Stimulated activated CD4-positive, alpha-beta T cell treated with anti-CD3 and anti-CD28 coated beads, Interleukin-2, amount 100 ng/mL, for 4 hours (primary cell): ENCODE data around the gene TMEM256.

Experiments used
- DNase-seq: peaks from one replicate; pipeline ENCODE4 v3.0.0-alpha.2; 2020; ENCODE audit warnings: low read depth

The TMEM256 gene

DNA sequence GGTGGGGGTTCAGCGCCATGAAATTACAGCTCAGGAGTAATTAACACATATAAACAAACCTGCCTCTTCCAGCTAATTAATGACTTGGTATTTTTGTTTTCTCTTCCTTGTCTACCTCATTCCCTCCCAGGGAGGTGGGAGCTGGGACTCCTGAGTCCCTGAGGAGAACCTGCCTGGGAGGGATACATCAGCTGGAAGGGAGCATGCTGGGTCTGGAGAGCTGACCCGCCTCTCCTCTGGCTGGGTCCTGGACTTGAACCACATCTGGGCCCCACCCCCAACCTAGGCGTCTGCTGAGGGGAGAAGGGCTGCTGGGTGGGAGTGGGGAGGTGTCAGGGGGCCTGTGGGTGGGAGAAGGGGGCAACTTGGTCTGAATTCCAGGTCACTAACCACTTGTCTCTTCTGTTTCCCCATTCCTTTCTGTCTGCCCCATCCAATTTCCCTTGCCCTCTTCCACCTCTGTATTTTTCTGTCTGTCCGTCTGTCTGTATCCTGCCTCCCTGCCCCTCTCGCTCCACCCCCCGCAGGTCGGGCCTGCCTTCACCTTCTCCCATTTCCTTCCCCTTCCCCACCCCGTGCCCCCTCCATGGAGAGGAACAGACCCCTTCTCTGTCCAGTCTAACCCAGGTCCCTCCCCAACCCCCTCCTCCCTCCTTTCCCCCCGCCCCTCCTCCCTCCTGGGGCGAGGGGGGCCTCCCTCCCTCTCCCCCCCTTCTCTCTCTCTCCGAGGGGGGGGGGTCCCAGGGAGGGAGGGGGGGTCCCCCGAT is 3.8 kb upstream of the TMEM256 start, which contains the start of gene NLGN2:
Gene NLGN2 (plus strand): TSS at position 361 of the 767 bp plus-strand sequence. CDS start 411 bp downstream, outside the sequence.
- DNase-seq = no peak

DNA sequence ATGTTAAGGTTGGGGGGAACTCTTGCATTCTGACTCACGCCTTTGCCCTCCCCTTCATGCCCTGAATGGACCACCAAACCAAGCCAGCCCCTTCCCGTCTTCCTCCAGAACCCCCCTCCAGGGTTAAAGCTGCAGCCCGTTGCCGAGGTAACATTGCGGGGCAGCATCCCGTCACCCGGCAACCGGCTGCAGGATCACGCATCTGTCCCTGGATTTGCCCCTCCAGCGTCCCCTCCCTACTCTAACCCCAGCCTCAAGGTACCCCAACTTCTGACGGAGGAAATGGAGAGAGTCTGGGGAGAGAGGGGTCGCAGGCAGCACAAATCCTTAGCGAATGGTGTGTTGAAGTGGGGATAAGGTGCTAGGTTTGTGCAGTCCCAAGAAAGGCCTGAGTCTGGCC is 3.2 kb upstream of the TMEM256 start:
- no peak for DNase-seq

DNA sequence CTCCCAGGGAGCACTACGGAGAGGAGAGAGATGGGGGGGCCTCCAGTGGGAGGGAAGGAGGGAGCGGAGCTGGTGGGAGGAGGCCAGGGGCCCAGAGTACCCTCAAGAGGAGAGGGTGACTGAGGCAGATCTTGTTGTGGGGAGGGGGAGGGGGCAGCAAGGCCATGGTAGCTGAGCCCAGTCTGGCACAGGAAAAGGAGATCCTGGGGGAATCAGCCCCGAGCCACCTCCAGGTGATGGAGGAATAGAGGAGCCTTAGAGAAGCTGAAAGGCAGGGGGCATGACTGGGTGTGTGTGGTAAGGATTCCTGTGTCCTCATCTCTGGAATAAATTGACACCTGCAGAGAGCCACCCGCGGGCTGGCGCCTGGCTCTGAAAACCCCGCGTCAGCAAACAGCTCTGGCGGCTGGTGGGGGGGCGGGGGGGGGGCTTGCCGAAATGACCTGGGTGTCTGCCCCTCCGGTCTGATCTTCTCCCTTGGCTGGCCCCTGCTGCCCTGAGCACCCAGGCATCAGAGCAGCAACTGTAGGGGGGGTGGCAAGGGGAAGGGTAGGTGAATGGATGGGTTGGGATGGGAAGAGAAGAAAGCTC is 2.4 kb upstream of the TMEM256 start:
- no peak for DNase-seq

DNA sequence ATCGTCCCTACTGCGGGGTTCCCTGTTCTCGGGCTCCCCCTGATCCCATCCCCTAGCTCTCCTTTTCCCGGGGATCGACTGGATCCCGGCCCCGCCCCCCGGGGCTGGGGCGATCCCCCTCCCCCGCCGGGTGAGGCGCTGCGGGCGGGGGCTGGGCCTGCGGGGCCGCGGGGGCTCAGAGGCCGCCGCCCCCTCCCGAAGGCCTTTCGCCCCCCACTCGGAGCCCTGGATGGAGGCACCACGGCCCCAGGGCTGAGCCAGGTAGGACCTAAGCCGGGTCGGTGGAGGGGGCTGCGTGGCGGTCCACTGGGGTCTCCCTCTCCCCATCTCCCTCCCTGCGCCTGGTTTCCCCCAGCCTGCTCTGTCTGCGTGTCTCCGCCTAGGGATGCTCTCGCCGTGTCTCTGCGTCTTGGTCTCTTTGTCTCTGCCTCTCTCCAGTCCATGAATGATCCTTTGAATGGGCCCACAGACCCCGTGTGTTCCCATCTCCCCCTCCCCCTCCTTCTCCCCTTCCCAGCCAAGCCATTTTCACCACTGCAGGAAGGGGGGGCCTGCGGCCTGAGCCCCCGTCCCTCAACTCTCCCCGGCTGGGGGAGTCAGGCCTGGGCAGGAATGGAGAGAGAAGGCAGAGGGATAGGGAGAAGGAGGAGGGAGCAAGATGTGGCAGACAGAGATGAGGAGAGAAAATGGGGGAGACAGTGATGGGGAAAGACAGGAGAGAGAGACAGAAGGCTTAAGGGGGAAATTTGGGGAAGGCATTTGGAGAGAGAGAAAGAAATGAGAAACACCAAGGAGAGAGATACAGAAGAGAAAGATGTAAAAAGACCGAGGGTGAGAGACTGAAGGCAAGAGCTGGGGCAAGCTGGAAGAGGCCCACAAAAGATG is 1.7 kb upstream of the TMEM256 start:
- DNase-seq = no peak

DNA sequence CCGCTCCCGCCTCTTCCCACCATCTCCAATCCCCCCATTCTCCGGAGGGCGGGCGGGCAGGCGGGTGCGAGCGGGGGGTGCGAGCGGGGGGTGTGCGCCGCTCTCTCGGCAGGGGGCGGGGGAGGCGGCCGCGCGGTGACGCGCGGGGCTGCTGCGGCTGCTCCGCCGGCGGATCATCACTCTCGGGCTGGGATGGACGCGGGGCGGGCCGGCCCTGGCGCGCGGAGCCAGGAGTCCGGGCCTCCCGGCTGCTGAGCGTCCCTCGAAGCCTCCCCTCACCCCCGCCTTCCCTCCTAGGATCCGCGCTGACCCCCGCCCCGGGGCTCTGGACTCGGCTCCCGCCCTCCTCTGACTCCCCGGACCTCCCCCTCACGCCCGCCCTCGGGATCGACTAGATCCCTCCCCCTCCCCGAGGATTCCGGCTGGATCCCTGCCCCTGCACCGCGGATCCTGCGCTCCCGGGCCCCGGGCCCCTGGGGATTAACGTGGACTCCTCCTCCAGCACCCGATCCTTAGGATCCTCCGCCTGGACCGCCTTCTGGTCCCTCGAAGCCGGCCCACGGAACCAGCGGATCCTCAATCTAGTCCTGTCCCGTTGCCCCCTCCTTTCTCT is 946 bp upstream of the TMEM256 start:
- peak; percentile 65 for DNase-seq

DNA sequence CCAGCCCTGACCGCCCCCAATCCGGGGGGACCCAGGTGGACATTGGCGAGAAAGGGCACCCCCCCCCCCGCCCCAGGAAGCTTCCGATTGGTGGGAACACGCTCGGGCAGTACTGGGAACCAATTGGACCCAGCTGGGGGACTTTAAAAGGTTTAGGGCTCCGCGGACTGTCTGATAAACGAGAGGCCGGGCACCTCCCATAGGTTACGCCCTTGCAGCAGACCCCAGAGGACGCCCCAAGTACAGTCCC is 245 bp downstream of the TMEM256 start:
- no peak for DNase-seq

DNA sequence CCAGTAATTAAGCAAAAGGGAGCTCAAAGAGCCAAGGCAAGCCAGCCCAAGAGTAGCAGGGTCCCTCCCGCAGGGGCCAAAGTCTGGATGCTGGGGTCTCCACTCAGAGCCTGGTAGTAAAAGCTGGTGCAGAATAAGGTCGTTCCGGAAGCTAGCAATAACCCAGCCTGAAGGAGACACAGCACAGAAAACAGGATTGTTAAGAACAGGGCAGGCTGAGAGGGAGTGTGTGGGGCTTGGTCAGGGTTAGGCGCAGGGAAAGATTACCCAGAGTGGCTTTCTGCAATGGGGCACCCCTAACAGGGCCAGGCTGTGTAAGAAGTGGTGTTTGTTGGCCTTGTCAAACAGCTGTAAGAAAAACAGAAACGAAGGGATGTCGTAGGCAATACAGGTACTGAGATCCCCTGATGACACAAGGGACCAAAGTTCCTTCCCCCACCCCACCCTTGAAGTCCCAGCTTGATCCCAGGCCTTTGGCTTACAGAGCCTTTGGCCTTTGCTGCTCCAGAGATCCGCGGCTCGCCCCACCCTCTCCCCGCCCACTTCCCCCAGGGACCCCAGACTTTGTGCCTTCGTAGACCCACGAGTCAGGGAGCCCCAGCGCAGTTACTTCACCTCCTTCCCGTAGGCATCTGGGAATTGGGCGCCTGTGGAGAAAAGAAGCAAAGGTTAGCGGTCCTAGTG is 712 bp downstream of the TMEM256 start:
- DNase-seq = no peak

DNA sequence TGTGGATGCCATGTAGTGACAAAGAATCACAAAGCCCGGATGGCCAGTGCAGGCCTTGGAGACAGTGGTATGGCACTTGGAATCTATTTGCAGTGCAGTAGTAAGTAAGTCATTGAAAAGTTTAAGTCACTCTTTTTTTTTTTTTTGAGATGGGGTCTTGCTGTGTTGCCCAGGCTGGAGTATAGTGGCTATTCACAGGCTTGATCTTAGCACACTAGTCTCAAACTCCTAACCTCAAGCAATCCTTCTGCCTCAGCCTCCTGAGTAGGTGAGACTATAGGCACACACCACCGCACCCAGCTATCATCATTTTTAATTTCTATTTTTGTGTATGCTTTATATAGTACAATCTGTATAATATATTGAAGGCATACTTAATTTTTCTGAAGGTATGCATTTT is 5.3 kb downstream of the TMEM256 start:
- no peak for DNase-seq

DNA sequence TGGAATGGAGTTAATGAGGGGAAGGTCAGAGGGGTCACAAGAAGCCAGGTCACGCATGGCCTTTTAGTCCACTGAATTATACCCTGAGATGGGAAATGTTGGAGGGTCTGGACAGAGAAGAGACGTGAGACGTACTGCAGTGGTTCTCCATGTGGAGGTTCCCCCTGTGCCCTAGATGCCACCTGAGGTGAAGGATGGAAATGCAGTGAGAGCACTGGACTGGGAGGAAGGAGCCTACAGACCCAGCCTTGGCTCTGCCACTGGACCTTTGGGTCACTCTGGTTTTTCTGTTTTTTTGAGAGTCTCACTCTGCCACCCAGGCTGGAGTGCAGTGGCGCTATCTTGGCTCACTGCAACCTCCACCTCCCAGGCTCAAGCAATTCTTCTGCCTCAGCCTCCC is 7.8 kb downstream of the TMEM256 start:
- no peak for DNase-seq

DNA sequence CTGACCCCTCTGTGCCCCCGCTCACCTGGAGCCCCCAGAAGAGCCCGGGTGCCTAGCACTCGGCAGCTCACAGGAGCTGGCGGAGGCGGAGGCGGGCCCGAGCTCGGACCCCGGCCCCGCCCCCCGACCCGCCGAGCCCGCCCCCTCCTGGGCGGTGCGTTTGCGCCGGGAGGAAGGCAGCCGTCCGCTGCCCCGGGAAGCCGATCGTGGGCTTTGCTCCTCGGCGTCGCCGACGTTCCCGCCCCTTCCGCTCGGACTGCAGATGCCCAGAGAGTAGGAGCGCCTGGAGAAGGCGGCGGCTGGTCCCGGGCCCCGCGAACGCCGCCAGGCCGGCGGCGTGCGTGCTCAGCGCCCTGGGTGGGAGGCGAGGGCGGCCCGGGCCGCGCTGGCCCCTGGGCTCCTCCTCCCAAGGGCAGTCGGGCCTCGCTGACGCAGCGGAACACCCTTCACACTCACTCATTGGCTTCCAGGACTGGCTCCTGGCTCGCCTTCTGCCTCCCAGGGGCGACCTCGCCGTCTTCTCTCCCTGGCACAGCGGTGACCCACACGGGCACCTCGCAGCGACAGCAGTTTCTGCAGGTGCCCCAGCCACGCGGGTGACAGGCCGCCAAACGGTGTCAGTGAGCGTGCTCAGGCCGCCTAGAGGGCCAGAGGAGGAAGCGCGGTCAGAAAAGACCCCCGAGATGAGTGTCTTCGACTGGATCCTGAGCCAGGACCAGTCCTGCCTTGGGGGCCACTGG is 9.3 kb downstream of the TMEM256 start, which contains the start of gene PLSCR3:
Gene PLSCR3 (minus strand): TSS at position 74 of the 740 bp plus-strand sequence. CDS start 415 bp downstream, outside the sequence.
- DNase-seq = peak; percentile 67

DNA sequence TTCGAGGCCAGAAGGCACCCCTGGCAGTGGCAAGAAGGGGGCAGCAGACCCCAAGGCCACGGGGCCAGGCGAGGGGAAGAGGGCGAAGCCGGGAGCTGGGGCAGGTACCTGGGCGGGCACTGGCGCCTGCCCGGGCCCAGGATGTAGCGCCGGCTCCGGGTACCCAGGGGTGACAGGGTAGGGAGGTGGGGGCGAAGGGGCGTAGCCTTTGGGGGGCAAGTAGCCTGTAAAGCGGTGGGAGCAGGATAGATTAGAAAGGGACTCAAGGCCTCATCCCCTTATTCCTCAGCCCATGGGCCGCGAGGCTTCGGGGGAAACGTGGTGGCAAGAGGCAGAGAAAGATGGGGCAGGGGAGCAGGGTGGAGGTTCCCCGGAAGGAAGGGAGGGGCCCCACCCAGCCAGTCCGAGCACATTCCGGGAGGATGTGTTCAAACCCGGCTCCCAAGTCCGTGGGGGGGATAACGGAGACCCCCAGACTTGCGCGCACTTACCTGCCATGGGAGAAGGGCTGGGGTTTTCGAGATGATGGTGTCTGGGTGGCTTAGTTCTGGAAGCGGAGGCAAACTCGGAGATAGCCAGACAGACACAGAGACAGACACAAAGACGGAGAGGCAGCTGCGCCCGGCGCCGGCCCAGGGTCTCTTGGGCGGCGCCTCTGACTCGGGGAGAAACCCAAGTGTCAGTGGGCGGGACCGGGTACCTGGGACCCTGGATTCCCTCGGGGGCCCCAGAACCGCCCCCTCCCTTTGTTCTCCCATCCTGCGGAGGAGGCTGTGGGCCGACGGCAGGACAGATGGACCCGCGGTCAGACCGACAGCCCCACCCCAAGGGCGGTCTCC is 10.1 kb downstream of the TMEM256 start:
- DNase-seq = peak; percentile 42

DNA sequence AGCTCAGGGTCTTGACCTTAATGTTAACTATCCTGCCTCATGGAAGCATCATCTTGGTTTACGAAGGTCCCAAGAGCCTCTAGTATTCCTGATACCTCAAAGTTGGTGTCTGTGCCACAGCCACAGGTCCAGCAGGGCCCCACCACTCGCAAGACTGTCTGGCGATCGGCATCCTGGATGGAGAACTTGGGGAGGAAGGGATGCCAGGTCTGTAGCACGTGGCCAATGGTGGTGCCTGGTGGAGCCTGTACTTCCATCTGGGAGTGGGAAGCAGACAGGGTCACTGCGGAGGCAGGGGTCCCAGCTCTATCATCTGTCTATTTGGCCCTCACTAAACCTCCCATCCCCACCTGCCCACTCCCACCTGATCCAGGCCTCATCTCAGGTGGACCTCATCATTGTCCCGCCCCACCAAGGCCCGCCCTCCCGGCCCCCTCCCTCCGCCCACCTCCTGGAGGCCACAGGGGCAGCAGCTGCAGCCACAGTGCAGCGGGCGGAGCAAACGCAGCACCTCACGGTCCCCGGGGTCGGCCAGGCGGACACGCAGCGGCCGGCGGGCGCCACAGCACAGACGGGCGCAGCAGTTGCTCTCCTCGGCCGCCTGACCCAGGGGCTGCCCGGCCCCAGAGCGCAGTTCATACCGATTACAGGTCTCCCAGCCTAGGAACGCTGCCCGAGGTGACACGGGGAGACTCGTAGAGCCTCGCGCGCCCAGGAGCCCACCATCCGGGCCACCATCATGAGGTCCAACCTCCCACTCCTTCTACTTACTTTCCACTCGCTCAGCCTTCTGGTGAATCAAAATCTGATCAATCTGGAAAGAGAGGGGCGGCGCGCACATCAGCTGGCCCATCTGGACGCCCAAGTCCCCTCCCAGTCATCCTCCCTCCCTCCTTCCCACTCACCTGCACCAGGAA is 10.9 kb downstream of the TMEM256 start:
- no peak for DNase-seq

DNA sequence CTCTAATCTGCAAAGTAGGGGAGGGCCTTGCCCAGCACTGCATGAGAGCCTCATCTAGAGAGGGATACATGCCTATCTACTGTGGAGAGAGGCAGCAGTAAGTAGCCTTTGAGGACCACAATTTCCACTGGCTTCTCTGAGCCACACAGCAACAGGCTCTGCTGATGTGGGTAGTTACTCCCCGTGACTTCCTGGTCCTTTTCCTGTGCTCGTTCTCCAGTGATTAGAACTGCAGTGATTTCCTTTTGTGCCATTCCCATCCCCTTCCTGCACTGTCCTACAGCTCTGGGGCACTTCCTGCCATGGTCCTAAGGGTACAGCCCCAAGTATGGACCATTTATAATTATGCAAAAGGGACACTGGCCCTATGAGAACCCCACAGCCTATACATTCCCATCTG is 12.6 kb downstream of the TMEM256 start:
- no peak for DNase-seq

DNA sequence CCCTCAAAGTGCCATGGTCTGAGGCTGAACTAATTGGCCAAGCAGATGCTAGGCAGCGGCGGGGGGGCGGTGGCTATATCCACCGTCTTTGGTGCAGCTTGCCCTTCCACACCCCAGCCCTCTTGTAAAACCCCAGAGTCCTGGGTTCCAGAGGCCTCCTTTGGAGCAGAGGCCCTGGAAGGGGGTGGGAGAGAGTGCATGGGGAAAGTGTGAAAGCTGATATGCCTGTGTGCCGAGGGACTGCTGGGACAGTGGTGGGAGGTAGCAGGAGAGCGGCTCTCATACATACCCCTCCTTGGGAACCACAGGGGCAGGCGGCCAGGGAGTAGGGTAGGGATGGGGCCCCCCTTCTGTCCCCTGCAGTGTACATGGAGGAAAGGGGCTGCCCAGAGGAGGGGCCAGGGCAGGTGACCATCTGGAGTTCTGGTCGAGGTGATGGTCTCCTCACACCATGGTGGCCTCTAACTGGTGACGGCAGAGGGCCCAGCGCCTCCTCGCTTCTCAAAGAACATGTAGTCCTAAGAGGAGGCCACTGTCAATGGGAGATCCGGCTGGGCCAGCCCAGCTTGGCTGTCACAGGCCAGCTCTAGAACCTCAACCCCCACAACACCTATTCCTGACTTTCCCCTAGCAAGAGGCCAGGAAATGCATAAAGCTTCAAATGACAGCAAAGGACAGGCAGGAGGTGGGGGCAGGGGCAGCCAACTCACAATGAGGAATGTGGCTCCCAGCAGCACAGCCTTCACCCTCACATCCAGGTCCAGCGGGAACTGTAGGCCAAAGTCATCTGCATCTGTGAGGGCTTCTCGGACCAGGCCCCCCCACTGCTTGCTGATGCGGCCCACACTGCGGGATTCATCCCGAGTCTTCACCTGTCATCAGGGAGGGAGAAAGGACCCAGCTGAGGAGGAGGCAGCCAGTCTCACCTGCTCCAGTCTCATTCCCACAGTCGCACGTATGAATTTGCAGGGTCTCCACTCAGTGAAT is 13.7 kb downstream of the TMEM256 start:
- no peak for DNase-seq

DNA sequence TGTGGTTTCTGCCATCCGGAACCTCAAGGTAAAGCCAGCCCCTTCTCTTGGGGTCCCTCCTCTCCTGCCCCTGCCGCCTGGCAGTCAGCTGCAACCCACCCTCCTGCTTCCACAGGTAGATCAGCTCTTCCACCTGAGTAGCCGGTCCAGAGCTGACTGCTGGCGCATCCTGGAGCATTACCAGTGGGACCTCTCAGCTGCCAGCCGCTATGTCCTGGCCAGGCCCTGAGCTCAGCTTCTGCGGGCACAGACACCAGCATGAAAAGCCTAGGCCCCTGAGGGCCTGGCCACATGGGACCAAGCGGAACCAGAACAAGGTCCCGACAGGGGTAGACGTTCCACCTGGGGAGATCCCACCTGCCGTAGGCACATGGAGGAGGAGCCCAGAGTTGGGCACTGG is 15.0 kb downstream of the TMEM256 start:
- DNase-seq = no peak

DNA sequence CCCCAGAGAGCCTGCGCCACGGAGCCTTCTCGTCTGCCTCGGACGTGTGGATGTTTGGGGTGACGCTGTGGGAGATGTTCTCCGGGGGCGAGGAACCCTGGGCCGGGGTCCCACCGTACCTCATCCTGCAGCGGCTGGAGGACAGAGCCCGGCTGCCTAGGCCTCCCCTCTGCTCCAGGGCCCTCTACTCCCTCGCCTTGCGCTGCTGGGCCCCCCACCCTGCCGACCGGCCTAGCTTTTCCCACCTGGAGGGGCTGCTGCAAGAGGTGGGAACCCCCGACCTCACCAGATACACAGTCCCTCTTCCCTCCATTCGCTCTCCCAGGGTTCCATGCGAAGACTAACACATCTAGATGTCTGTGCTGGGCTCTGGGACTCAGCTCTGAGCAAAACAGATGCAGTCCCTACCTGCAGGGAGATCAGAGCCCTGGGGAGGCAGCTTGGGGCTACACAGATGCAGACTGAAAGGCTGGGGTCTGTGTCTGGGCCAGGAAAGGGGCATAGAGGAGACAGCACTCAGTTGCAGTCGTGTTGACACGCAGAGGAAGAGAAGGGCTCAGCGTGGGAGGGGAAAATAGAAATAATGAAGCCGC is 19.3 kb downstream of the TMEM256 start:
- DNase-seq = no peak

DNA sequence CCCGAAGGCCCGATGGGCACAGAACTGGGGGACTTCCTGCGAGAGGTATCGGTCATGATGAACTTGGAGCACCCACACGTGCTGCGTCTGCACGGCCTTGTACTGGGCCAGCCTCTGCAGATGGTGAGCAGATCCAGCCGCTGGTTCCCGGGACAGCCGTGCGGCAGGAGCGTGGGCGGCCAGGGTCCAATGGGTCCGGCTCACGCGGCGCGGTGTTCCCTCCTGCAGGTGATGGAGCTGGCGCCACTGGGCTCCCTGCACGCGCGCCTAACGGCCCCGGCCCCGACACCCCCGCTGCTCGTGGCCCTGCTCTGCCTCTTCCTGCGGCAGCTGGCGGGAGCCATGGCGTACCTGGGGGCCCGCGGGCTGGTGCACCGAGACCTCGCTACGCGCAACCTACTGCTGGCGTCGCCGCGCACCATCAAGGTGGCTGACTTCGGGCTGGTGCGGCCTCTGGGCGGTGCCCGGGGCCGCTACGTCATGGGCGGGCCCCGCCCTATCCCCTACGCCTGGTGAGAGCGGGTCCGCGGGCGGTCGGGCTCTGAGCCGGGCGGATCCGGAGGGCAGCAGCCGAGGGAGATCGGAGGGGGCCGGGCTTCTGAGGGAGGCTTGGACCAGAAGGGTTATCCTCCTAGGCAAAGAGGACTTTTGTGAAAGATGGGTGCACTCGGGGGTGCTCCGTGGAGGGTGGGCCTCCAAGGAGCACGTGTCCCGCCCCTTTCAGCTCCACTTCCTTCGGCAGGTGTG is 20.0 kb downstream of the TMEM256 start:
- peak; percentile 70 for DNase-seq
